Right lobe of liver (tissue), 4 donors: ENCODE results near the gene MED12.

ENCODE experiments used
- CTCF ChIP-seq, 4 donors: fragments of 200-600 bp in 3 of 4; fragments of 450-650 bp in 1 of 4; IDR thresholded peaks; one replicate each; pipeline versions ENCODE4 v1.5.1 to v1.8.0; 2016 to 2022; ENCODE audit warnings: antibody characterized with exemption in 4 of 4, mild to moderate bottlenecking in 2 of 4
- POLR2A ChIP-seq: fragments of 450-650 bp; IDR thresholded peaks from one replicate; pipeline ENCODE4 v1.6.1; 2017; ENCODE audit warnings: antibody characterized with exemption, mild to moderate bottlenecking
- donor health status: DM: no; HTN: no; CAD: no.
- donor health status: DM: no; HTN: no; CAD: no.
- donor health status: DM: no; HTN: yes; CAD: no.

DNA sequence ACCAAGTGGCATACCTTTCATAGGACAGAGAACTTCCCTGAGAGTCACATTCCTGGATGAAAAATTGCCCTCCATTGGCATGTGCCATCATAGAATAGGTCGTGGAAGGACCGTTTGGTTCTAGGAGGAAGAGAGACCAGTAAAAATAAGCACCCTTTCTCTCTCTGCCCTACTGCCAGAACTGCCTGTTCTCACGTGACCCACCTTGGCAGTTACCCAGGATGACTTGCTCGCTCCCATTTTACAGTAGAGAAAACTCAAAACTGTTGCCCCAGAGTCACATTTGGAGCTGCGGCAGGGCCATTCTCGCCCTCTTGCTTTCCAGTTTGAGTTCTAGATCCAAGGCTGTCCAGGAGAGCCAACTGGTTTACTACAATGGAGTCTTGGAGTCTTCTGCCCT, 25.1 kb downstream of the MED12 start:
- TF ChIP-seq CTCF (IDR thresholded peaks at IDR 0.05) (no peak), POLR2A (no peak)
